ENCODE results near the gene HDAC4.

The HDAC4 gene

GRCh38 chr2:239145601-239146000, 255.2 kb downstream of the HDAC4 start:
- no peak for DNase-seq (ENCODE audit: low spot score)
- no peak overlapping the region for H3K4me3 ChIP-seq
- TF ChIP-seq CTCF (IDR thresholded peaks at IDR 0.05), result no peak
- no peak overlapping the region for H3K27ac ChIP-seq

GRCh38 chr2:239145106-239145505, 255.7 kb downstream of the HDAC4 start:
- DNase-seq (ENCODE audit: low spot score), result no peak
- TF ChIP-seq CTCF (IDR thresholded peaks at IDR 0.05), result no peak
- no peak overlapping the region for H3K4me3 ChIP-seq
- no peak overlapping the region for H3K27ac ChIP-seq

GRCh38 chr2:239144713-239144999, 256.2 kb downstream of the HDAC4 start:
- no peak for TF ChIP-seq CTCF (IDR thresholded peaks at IDR 0.05)
- Histone ChIP-seq H3K27ac (no peak overlapping the region), H3K4me3 (no peak overlapping the region)
- no peak for DNase-seq (ENCODE audit: low spot score)

- DNase-seq (ENCODE audit: low spot score), result no peak
- Histone ChIP-seq H3K4me3 (no peak overlapping the region), H3K27ac (no peak overlapping the region)
- TF ChIP-seq CTCF (IDR thresholded peaks at IDR 0.05), result peak; percentile 42
These were observed 256.7 kb downstream of the HDAC4 start for GRCh38 chr2:239143858-239144712.

- TF ChIP-seq CTCF (IDR thresholded peaks at IDR 0.05), result no peak
- Histone ChIP-seq H3K4me3 (no peak overlapping the region), H3K27ac (no peak overlapping the region)
- DNase-seq (ENCODE audit: low spot score), result no peak
These were observed 258.0 kb downstream of the HDAC4 start for GRCh38 chr2:239142806-239143205.

- H3K27ac ChIP-seq, result no peak overlapping the region
- DNase-seq (ENCODE audit: low spot score), result no peak
- H3K4me3 ChIP-seq, result no peak overlapping the region
- no peak for TF ChIP-seq CTCF (IDR thresholded peaks at IDR 0.05)
These were observed 258.5 kb downstream of the HDAC4 start for GRCh38 chr2:239142296-239142695.

- no peak for DNase-seq (ENCODE audit: low spot score)
- Histone ChIP-seq H3K27ac (no peak overlapping the region), H3K4me3 (no peak overlapping the region)
- no peak for TF ChIP-seq CTCF (IDR thresholded peaks at IDR 0.05)
These were observed 259.6 kb downstream of the HDAC4 start for GRCh38 chr2:239141021-239141760.

Data from coronary artery (tissue), 2 donors.